ENCODE measurements around the gene GNB5.
A peak's percentile ranks its signal among the peaks of the same experiment; 100 is the strongest.
"Not testable (repeated sequence)": the region's sequence is repeated elsewhere in the genome, so short reads cannot be mapped to it uniquely, and the experiment has no call there.

The GNB5 gene

GRCh38 chr15:52086011-52086786 is 105.0 kb downstream of the GNB5 start:
- H3K27me3 ChIP-seq (ENCODE audit: control insufficient read depth in 1 of 2, insufficient read depth in 2 of 2, low read length in 2 of 2) = no peaks in the 10 kb centered on the region
- no peaks in the 10 kb centered on the region for H3K4me1 ChIP-seq (ENCODE audit: control insufficient read depth, insufficient read depth, low read length)
- H3K9ac ChIP-seq (ENCODE audit: low read length in 2 of 2) = no peak overlapping the region
- H3K36me3 ChIP-seq (ENCODE audit: control insufficient read depth in 2 of 2, insufficient read depth in 2 of 2, low read length in 2 of 2) = no peaks in the 10 kb centered on the region
- H3K9me3 ChIP-seq (ENCODE audit: control insufficient read depth in 2 of 2, low read length in 2 of 2) = peaks cover 0 to 9% of the 10 kb centered on the region in 2 donors
- no peak overlapping the region for H3K27ac ChIP-seq (ENCODE audit: low read length)
- no peak overlapping the region for H3K4me3 ChIP-seq (ENCODE audit: low read length in 2 of 2)

GRCh38 chr15:52085299-52085698 is 105.9 kb downstream of the GNB5 start:
- no peak overlapping the region for H3K4me3 ChIP-seq (ENCODE audit: low read length in 2 of 2)
- H3K9me3 ChIP-seq (ENCODE audit: control insufficient read depth in 2 of 2, low read length in 2 of 2) = peaks cover 0 to 9% of the 10 kb centered on the region in 2 donors
- no peaks in the 10 kb centered on the region for H3K4me1 ChIP-seq (ENCODE audit: control insufficient read depth, insufficient read depth, low read length)
- no peaks in the 10 kb centered on the region for H3K27me3 ChIP-seq (ENCODE audit: control insufficient read depth in 1 of 2, insufficient read depth in 2 of 2, low read length in 2 of 2)
- H3K36me3 ChIP-seq (ENCODE audit: control insufficient read depth in 2 of 2, insufficient read depth in 2 of 2, low read length in 2 of 2) = no peaks in the 10 kb centered on the region
- no peak overlapping the region for H3K9ac ChIP-seq (ENCODE audit: low read length in 2 of 2)
- no peak overlapping the region for H3K27ac ChIP-seq (ENCODE audit: low read length)

DNA sequence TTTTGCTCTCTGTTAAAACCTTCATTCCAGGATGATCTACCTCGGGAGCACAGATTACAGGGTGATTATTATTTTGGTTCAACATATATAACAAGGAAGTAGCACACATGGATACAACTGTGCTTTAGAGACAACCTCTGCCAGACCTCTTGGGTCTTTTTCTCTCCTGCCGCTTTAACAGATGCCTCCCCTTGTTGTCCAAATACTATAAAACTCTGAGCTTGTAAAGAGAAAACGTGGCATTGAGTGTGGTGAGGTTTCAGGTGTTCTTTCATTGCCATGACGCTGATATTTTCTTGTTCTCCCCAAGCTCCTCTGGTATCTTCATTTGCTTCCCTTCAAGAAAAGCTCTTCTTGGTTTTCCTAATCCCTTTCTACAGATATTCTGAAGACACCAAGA is 107.6 kb downstream of the GNB5 start:
- Histone ChIP-seq H3K4me1 (ENCODE audit: control insufficient read depth, insufficient read depth, low read length) (peaks cover 3% of the 10 kb centered on the region), H3K9me3 (ENCODE audit: control insufficient read depth in 2 of 2, low read length in 2 of 2) (peaks cover 0 to 9% of the 10 kb centered on the region in 2 donors), H3K27ac (ENCODE audit: low read length) (no peak overlapping the region), H3K27me3 (ENCODE audit: control insufficient read depth in 1 of 2, insufficient read depth in 2 of 2, low read length in 2 of 2) (no peaks in the 10 kb centered on the region), H3K4me3 (ENCODE audit: low read length in 2 of 2) (no peak overlapping the region), H3K36me3 (ENCODE audit: control insufficient read depth in 2 of 2, insufficient read depth in 2 of 2, low read length in 2 of 2) (no peaks in the 10 kb centered on the region), H3K9ac (ENCODE audit: low read length in 2 of 2) (no peak overlapping the region)

GRCh38 chr15:52083037-52083359 is 108.2 kb downstream of the GNB5 start:
- H3K27me3 ChIP-seq (ENCODE audit: control insufficient read depth in 1 of 2, insufficient read depth in 2 of 2, low read length in 2 of 2); H3K4me3 ChIP-seq (ENCODE audit: low read length in 2 of 2); H3K36me3 ChIP-seq (ENCODE audit: control insufficient read depth in 2 of 2, insufficient read depth in 2 of 2, low read length in 2 of 2); H3K9ac ChIP-seq (ENCODE audit: low read length in 2 of 2); H3K27ac ChIP-seq (ENCODE audit: low read length); H3K4me1 ChIP-seq (ENCODE audit: control insufficient read depth, insufficient read depth, low read length); H3K9me3 ChIP-seq (ENCODE audit: control insufficient read depth in 2 of 2, low read length in 2 of 2): not testable (repeated sequence)

DNA sequence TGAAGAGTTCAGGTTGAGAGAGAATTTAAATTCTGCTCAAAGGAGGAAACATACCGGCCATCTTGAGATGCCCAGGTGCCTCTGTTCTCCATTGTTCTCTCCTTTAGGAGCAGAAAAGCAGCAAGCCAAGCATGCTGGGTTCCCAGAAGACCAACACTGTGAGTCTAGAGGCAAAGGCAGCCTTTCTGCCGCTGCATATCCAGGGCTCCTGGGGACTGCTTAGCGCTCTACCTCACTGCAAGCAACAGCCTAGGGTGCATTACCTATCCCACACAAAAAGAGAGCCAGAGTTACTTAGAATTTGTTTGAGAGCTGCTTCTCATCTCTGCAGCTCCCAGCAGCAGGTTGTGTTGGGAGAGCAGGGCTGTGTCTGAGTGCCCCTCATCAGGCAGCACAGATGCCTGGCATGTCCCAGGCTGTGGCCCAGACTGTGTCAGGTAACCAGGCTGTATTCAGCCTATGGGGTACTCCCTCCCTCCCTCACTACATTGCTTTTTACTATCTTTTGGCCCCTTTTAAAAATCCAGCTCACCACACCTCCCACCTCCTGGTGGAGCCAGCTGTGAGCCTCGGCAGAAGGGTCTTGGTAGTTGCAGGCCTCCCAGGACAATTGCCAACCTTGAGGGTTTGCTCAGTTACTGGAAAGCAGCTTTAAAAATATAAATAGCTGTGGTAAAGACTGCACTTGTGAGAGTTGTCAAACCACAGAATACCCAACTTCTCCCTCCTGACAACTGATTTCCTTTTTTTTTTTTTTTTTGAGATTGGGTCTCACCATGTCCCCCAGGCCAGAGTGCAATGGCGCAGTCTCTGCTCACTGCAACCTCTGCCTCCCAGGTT is 108.8 kb downstream of the GNB5 start:
- Histone ChIP-seq H3K27me3 (ENCODE audit: control insufficient read depth in 1 of 2, insufficient read depth in 2 of 2, low read length in 2 of 2) (no peaks in the 10 kb centered on the region), H3K9me3 (ENCODE audit: control insufficient read depth in 2 of 2, low read length in 2 of 2) (peaks cover 0 to 9% of the 10 kb centered on the region in 2 donors)

DNA sequence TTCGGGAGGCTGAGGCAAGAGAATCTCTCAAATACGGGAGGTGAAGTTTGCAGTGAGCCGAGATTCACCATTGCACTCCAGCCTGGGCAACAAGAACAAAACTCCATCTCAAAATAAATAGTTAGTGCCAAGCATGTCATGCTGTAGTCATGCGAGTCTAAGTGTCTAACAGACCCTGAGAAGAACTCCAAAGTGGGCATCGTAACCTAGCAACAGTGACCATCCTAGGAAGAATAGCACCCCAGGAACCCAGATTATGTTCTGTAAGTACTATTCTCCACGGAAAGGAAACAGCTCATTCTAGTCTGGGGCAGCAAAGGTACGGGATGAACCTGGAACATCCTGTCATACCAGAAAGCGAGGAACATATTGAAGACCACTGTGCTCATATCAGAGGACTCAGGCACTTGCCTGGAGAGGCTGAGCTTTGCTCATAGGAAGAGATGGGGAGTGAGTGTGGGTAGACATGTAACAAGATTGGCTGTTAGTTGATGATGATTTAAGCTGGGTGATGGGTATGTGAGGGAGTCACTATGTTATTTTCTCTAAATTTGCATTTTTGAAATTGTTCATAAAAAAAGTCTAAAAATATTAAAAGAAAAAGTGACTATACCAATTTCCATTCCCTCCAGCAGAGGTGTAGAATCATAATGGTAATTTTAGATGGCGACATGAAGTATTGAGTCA is 110.3 kb downstream of the GNB5 start:
- H3K27me3 ChIP-seq (ENCODE audit: control insufficient read depth in 1 of 2, insufficient read depth in 2 of 2, low read length in 2 of 2) = no peaks in the 10 kb centered on the region
- H3K4me1 ChIP-seq (ENCODE audit: control insufficient read depth, insufficient read depth, low read length) = peaks cover 3% of the 10 kb centered on the region
- H3K36me3 ChIP-seq (ENCODE audit: control insufficient read depth in 2 of 2, insufficient read depth in 2 of 2, low read length in 2 of 2) = no peaks in the 10 kb centered on the region
- H3K9me3 ChIP-seq (ENCODE audit: control insufficient read depth in 2 of 2, low read length in 2 of 2) = no peaks in the 10 kb centered on the region
- no peak overlapping the region for H3K4me3 ChIP-seq (ENCODE audit: low read length in 2 of 2)
- H3K9ac ChIP-seq (ENCODE audit: low read length in 2 of 2) = no peak overlapping the region
- H3K27ac ChIP-seq (ENCODE audit: low read length) = no peak overlapping the region

More for the DNA sequence above, 108.8 kb downstream of the GNB5 start:
- H3K4me3 ChIP-seq (ENCODE audit: low read length in 2 of 2) = no peak overlapping the region
- no peak overlapping the region for H3K9ac ChIP-seq (ENCODE audit: low read length in 2 of 2)
- H3K27ac ChIP-seq (ENCODE audit: low read length) = no peak overlapping the region
- H3K36me3 ChIP-seq (ENCODE audit: control insufficient read depth in 2 of 2, insufficient read depth in 2 of 2, low read length in 2 of 2) = no peaks in the 10 kb centered on the region
- peaks cover 3% of the 10 kb centered on the region for H3K4me1 ChIP-seq (ENCODE audit: control insufficient read depth, insufficient read depth, low read length)

GRCh38 chr15:52080031-52080430 is 111.2 kb downstream of the GNB5 start:
- H3K4me3 ChIP-seq (ENCODE audit: low read length in 2 of 2) = no peak overlapping the region
- peaks cover 3% of the 10 kb centered on the region for H3K4me1 ChIP-seq (ENCODE audit: control insufficient read depth, insufficient read depth, low read length)
- no peaks in the 10 kb centered on the region for H3K9me3 ChIP-seq (ENCODE audit: control insufficient read depth in 2 of 2, low read length in 2 of 2)
- H3K9ac ChIP-seq (ENCODE audit: low read length in 2 of 2) = no peak overlapping the region
- H3K27me3 ChIP-seq (ENCODE audit: control insufficient read depth in 1 of 2, insufficient read depth in 2 of 2, low read length in 2 of 2) = no peaks in the 10 kb centered on the region
- no peaks in the 10 kb centered on the region for H3K36me3 ChIP-seq (ENCODE audit: control insufficient read depth in 2 of 2, insufficient read depth in 2 of 2, low read length in 2 of 2)
- no peak overlapping the region for H3K27ac ChIP-seq (ENCODE audit: low read length)

- no peaks in the 10 kb centered on the region for H3K36me3 ChIP-seq (ENCODE audit: control insufficient read depth in 2 of 2, insufficient read depth in 2 of 2, low read length in 2 of 2)
- no peaks in the 10 kb centered on the region for H3K9me3 ChIP-seq (ENCODE audit: control insufficient read depth in 2 of 2, low read length in 2 of 2)
- no peaks in the 10 kb centered on the region for H3K27me3 ChIP-seq (ENCODE audit: control insufficient read depth in 1 of 2, insufficient read depth in 2 of 2, low read length in 2 of 2)
- peak overlapping the region in 1 of 2 donors; percentile 22 for H3K4me3 ChIP-seq (ENCODE audit: low read length in 2 of 2)
- peaks cover 3% of the 10 kb centered on the region for H3K4me1 ChIP-seq (ENCODE audit: control insufficient read depth, insufficient read depth, low read length)
- no peak overlapping the region for H3K9ac ChIP-seq (ENCODE audit: low read length in 2 of 2)
- no peak overlapping the region for H3K27ac ChIP-seq (ENCODE audit: low read length)
Observed at GRCh38 chr15:52078876-52079700, 112.1 kb downstream of the GNB5 start.

DNA sequence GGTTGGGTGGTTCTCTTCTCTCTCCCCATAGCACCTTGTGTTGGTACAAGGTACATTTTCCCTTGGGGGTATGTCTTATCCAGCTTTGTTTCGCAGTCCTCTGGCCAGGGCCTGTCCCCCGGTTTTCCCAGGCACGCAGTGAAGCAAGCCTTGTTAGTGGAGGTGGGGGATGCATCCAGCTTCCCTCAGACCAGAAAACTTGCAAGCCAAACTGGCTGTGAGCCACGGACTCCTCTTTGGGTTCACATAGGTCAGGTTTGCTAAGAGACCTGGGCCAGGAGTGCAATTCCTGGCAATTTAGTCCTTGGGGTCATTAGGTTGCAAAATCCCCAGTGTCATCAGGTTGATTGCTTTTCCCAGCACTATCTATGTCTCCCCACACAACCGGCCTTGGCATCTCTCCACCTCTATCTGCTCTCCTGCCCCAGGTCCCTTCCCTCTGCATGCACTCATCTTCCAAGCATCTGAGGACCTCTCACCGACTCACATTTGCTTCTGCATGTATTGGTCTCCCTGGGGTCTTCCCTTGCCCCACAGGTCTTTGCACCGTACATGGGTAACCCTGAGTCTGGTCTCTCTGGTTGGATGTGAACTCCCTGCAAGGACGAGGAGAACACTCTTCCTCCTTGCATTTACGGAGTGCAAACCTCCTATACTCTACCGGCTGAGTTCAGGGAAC is 112.9 kb downstream of the GNB5 start:
- peaks cover 3% of the 10 kb centered on the region for H3K4me1 ChIP-seq (ENCODE audit: control insufficient read depth, insufficient read depth, low read length)
- no peaks in the 10 kb centered on the region for H3K27me3 ChIP-seq (ENCODE audit: control insufficient read depth in 1 of 2, insufficient read depth in 2 of 2, low read length in 2 of 2)
- no peak overlapping the region for H3K27ac ChIP-seq (ENCODE audit: low read length)
- peak overlapping the region in 1 of 2 donors; percentile 22 for H3K4me3 ChIP-seq (ENCODE audit: low read length in 2 of 2)
- H3K36me3 ChIP-seq (ENCODE audit: control insufficient read depth in 2 of 2, insufficient read depth in 2 of 2, low read length in 2 of 2) = no peaks in the 10 kb centered on the region
- H3K9me3 ChIP-seq (ENCODE audit: control insufficient read depth in 2 of 2, low read length in 2 of 2) = no peaks in the 10 kb centered on the region
- H3K9ac ChIP-seq (ENCODE audit: low read length in 2 of 2) = no peak overlapping the region

Measured in stomach smooth muscle (tissue), 2 donors.